HFF-Myc (cell line): ENCODE measurements around the gene FOXP1.

Experiments used
- DNase-seq: peaks from one replicate; pipeline ENCODE4 v3.0.0-alpha.2; 2011; ENCODE audit warnings: low read depth; ENCODE audit errors: extremely low read depth
- H3K4me3 ChIP-seq: replicated peaks from 2 replicates; pipeline ENCODE4 v1.5.1; 2011; ENCODE audit warnings: low read depth, mild to moderate bottlenecking, control low read depth, low read length
- TF ChIP-seq, protein P1 (sequence below): IDR thresholded peaks from 2 replicates; pipeline ENCODE4 v1.5.1; 2012; ENCODE audit warnings: mild to moderate bottlenecking, low read depth, low read length, control low read depth; ENCODE audit errors: missing control alignments

Gene FOXP1

DNA sequence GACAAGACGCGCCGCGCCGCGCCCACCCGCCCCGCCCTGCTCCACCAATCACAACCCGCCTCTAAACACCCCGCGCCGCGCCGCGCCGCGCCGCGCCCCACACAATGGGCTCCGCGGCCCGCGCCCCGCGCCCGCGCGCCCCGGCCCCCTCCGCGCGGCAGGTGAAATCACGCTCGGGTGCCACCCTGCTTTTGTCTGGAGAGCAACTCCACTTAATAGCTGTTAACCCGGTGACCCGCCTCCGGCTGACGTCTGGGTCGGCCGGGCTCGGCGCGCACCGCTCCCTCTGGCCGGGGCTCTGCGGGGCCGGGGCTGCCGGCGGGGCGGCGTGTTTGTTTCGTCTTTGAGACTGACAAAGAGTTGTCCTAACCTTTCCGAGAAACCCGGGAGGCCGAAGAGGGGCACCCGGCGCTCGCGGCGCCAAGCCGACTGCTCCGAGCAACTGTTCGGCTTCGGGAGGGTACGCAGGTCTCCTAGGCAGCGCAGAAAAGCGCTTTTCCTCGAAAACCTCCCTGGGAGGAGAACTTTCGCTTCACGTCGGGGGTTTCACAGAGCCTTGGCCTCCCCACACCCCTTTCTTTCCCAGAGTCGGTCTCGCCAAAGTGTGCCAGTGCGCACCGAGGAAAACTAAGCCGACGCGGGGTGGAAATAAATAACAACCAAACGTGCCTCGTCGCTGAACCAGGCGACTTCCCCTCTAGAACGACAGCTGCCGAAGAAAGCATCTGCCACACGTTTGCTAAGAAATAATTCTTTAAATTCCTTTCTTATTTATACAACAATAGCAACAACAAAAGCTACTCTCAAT lies 518.4 kb downstream of the FOXP1 start:
- DNase-seq = no peak
- TF ChIP-seq, protein P1, sequence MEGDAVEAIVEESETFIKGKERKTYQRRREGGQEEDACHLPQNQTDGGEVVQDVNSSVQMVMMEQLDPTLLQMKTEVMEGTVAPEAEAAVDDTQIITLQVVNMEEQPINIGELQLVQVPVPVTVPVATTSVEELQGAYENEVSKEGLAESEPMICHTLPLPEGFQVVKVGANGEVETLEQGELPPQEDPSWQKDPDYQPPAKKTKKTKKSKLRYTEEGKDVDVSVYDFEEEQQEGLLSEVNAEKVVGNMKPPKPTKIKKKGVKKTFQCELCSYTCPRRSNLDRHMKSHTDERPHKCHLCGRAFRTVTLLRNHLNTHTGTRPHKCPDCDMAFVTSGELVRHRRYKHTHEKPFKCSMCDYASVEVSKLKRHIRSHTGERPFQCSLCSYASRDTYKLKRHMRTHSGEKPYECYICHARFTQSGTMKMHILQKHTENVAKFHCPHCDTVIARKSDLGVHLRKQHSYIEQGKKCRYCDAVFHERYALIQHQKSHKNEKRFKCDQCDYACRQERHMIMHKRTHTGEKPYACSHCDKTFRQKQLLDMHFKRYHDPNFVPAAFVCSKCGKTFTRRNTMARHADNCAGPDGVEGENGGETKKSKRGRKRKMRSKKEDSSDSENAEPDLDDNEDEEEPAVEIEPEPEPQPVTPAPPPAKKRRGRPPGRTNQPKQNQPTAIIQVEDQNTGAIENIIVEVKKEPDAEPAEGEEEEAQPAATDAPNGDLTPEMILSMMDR = no peak
- peak overlapping the region; percentile 61 for H3K4me3 ChIP-seq

DNA sequence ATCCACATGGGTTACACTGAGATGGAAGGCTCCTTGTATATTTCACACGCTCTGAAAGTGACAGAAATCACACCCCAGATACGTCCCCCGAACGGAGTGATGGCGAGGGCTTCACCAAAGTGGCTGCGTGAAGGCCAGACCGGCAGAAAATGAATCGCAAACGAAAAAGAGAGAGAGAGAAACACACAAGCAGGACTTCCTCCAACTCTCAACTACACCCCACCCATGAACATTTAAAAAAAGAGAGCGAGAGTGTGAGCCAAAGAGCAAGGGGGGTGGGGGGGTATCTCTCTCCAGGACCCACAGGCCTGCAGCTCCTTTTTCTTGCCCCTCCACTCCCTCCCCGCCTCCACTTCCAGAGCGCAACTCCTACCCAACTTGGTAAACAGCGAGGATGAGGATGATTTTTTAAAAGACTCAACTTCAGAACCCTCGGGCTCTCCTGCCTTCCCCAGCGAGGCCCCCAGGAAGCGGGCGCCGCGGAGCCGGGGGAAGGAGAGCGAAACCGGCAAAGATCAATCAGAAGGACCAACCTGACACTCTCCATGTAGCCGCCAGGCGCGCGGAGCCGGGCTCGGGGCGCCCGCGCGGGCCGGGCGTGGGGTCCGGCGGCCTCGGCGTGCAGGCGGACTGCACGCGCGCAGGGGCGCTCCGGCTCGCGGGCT lies 519.1 kb downstream of the FOXP1 start:
- no peak for DNase-seq
- TF ChIP-seq, protein P1 = no peak
- H3K4me3 ChIP-seq = peak overlapping the region; percentile 61

DNA sequence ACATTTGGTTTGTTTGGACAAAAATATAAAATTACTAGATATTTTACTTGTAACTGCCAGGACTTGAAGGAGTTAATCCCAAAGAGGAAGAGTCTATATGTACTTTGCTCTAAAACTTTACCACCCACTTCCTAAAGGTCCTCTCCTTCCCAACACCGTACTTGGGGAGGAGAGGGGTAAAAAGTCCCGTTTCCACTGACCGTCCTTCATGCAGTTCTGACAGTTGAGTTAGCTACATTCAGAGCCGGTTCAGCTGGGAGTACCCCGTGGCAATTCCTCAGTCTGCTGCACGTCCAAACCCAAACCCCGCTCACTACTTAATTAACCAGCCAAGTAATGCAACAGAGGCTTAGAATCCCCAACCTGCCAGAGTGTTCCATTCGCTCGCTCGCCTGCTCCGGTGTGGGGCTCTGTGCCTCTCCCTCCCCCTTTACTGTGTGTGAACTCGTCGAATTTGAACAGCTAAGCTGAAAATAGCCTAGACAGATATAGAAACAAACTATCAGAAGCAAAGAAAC lies 519.7 kb downstream of the FOXP1 start:
- TF ChIP-seq, protein P1 = no peak
- peak overlapping the region; percentile 61 for H3K4me3 ChIP-seq
- DNase-seq = no peak

DNA sequence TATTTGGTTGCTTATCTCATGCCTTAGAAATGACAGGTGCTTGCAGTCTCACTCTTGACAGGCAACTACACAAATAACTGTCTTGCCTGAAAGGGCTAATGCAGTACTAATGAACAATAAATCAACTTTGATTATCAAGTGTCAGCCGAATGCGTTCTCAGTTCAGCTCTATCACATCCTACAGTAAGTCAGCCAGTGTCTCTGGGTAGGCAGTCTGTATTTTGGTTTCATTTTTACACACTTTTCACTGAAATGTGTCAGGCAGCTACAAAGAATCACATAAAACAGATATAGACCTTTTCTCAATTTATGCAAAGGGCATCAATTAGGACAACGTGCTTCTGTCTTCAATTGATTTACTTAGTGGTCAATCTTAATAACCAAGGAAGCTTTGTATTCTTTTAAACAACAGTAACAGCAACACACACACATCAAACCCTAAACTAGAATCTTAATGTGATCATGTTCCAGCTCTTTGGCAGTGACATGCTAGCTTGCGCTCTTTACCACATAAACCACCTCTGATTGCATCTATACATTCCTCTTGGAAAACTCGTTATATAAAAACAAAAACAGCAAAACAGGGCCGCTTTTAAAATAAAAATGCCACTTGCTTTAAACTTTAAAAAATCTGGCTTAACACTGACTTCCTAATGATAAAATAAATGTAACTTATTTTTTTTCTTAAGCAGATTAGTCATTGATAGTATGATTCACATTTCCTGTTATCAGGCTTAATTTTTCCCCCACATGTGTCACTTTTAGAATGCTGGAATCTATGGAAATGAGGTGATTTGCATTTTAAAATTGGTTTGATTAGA lies 520.4 kb downstream of the FOXP1 start:
- H3K4me3 ChIP-seq = peak overlapping the region; percentile 61
- DNase-seq = no peak
- TF ChIP-seq, protein P1 = no peak

DNA sequence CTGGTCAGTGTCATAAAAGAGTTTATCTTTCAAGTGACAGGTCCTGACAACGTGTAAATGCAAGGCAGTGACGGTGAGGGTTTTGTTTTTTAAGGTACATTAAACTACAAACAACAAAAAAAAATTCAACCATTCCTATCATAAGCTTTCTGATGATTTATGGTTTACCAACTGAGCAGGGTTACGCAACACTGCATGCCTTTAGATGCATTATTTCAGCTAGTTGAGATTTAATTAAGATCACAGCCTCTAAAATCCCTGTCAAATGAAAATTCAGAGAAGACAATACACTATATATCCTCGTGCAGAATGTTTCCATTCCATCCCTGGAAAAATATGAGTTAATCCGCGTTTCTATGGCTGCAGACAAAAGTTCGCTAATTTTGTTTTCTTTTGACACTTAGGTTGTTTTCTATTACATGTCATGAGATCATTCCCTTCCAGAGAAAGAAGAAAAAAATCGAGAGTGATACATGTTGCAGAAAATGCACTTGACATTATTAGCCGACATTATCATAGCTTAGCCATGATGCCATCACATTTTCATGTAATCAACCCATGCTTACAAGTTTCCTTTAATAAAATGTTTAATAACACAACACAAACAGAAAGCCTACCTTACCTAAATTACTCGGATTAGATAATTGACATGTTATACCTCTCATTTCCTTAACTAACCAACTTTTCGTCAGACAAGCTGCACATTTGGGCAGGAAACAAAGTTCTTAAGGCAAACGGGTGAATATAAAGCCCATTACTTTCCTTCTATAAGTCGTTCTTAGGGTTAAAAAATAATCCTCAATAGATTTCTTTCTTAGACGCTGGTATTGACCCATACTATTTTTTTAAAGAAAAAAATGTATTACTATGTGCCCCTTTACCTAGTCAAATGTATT lies 521.2 kb downstream of the FOXP1 start:
- H3K4me3 ChIP-seq = peak overlapping the region; percentile 61

More for the DNA sequence above, 521.2 kb downstream of the FOXP1 start:
- TF ChIP-seq, protein P1 = no peak
- no peak for DNase-seq
